HepG2 (cell line): Measurements from ENCODE around the gene CPXM1. TPM values are rescaled to one million over a fixed set of nuclear protein-coding genes. Genes with fewer than 3 reads are reported as not detected.

Source experiments
- ADNP ChIP-seq: sonication (generic); formaldehyde crosslinking; IDR thresholded peaks from 2 replicates; pipeline ENCODE4 v1.4.0; 2020; ENCODE audit warnings: missing genetic modification reagents
- CHD2 ChIP-seq: IDR thresholded peaks from 2 replicates; pipeline ENCODE4 v1.6.1; 2011; ENCODE audit warnings: low read depth, low read length, improper control_type of control experiment
- FOSL1 ChIP-seq: sonication (generic); formaldehyde crosslinking; IDR thresholded peaks from 2 replicates; pipeline ENCODE4 v1.9.0; 2021; ENCODE audit warnings: missing genetic modification reagents, borderline replicate concordance
- LCORL ChIP-seq, 2 experiments: fragments of 450-650 bp in 1 of 2; sonication (generic) in 1 of 2; formaldehyde crosslinking in 1 of 2; IDR thresholded peaks; 2 replicates each; pipeline versions ENCODE4 v1.5.0 to v1.6.1; 2017 to 2020; ENCODE audit warnings: antibody characterized with exemption in 1 of 2, missing genetic modification reagents in 1 of 2
- NRL ChIP-seq: sonication (generic); formaldehyde crosslinking; IDR thresholded peaks from 2 replicates; pipeline ENCODE4 v1.5.0; 2020; ENCODE audit warnings: missing genetic modification reagents, mild to moderate bottlenecking, moderate library complexity, borderline replicate concordance
- SMARCE1 ChIP-seq: fragments of 450-650 bp; IDR thresholded peaks from 2 replicates; pipeline ENCODE4 v1.6.1; 2017; ENCODE audit warnings: borderline replicate concordance
- TCF12 ChIP-seq, 2 experiments: fragments of 450-650 bp in 1 of 2; sonication (generic) in 1 of 2; formaldehyde crosslinking in 1 of 2; IDR thresholded peaks; 2 replicates each; pipeline versions ENCODE4 v1.6.1 to v1.8.0; 2017 to 2022; ENCODE audit warnings: antibody characterized with exemption in 1 of 2, mild to moderate bottlenecking in 1 of 2, missing genetic modification reagents in 1 of 2, moderate library complexity in 1 of 2
- ZFP37 ChIP-seq: sonication (generic); formaldehyde crosslinking; IDR thresholded peaks from 2 replicates; pipeline ENCODE4 v1.4.0; 2020; ENCODE audit warnings: missing genetic modification reagents, borderline replicate concordance
- ZNF12 ChIP-seq: sonication (generic); formaldehyde crosslinking; IDR thresholded peaks from 2 replicates; pipeline ENCODE4 v1.5.0; 2020; ENCODE audit warnings: missing genetic modification reagents
- ZNF136 ChIP-seq: sonication (generic); formaldehyde crosslinking; IDR thresholded peaks from 2 replicates; pipeline ENCODE4 v1.8.1; 2022; ENCODE audit warnings: low read depth, mild to moderate bottlenecking, moderate library complexity, missing genetic modification reagents
- ZNF160 ChIP-seq: sonication (generic); formaldehyde crosslinking; IDR thresholded peaks from 2 replicates; pipeline ENCODE4 v1.8.0; 2022; ENCODE audit warnings: mild to moderate bottlenecking, inconsistent platforms, missing genetic modification reagents
- ZNF207 ChIP-seq: fragments of 450-650 bp; IDR thresholded peaks from 2 replicates; pipeline ENCODE4 v1.6.1; 2016; ENCODE audit warnings: antibody characterized with exemption, borderline replicate concordance
- ZNF382 ChIP-seq: sonication (generic); formaldehyde crosslinking; IDR thresholded peaks from 2 replicates; pipeline ENCODE4 v1.5.0; 2020; ENCODE audit warnings: missing genetic modification reagents, mild to moderate bottlenecking, borderline replicate concordance
- ZNF431 ChIP-seq: sonication (generic); formaldehyde crosslinking; IDR thresholded peaks from 2 replicates; pipeline ENCODE4 v1.9.0; 2022; ENCODE audit warnings: missing genetic modification reagents, low read depth, mild to moderate bottlenecking, borderline replicate concordance
- ZSCAN12 ChIP-seq: sonication (generic); formaldehyde crosslinking; IDR thresholded peaks from 2 replicates; pipeline ENCODE4 v1.9.0; 2021; ENCODE audit warnings: mild to moderate bottlenecking, missing genetic modification reagents
- ZSCAN21 ChIP-seq: sonication (generic); formaldehyde crosslinking; IDR thresholded peaks from 2 replicates; pipeline ENCODE4 v1.8.0; 2022; ENCODE audit warnings: mild to moderate bottlenecking, missing genetic modification reagents, moderate library complexity, borderline replicate concordance
- polyA plus RNA-seq, 8 experiments: library from polyadenylated mRNA; depleted of rRNA in 3 of 8; stranded (reverse) in 7 of 8; unstranded in 1 of 8; fragments of >200 nt; fragmentation: Illumina TruSeq in 4 of 8; extraction: Trizol in 4 of 8; gene quantifications; 2 replicates each; pipeline versions ENCODE4 v1.2.1 to v1.2.3, GENCODE V29; 2011 to 2016; ENCODE audit warnings: low read depth in 4 of 8, missing spikeins in 1 of 8, mixed read lengths in 1 of 8; ENCODE audit not compliant: insufficient read depth in 1 of 8
- total RNA-seq, 5 experiments: library from RNA; depleted of rRNA; stranded (reverse); fragments of >200 nt; fragmentation: Illumina TruSeq; extraction: Trizol; gene quantifications; 2 replicates each; pipeline ENCODE4 v1.2.3, GENCODE V29; 2016; ENCODE audit warnings: low read depth in 1 of 5
- TF ChIP-seq, protein P1 (sequence below): sonication (generic); formaldehyde crosslinking; IDR thresholded peaks from 2 replicates; pipeline ENCODE4 v1.9.0; 2022; ENCODE audit warnings: missing genetic modification reagents, mild to moderate bottlenecking, borderline replicate concordance
- TF ChIP-seq, protein P2 (sequence below): sonication (generic); formaldehyde crosslinking; IDR thresholded peaks from 2 replicates; pipeline ENCODE4 v1.8.0; 2022; ENCODE audit warnings: missing genetic modification reagents, mild to moderate bottlenecking, moderate library complexity, borderline replicate concordance
- TF ChIP-seq, protein P3 (sequence below): sonication (generic); formaldehyde crosslinking; IDR thresholded peaks from 2 replicates; pipeline ENCODE4 v1.5.0; 2020; ENCODE audit warnings: mild to moderate bottlenecking, missing genetic modification reagents, borderline replicate concordance
- TF ChIP-seq, protein P4 (sequence below): sonication (generic); formaldehyde crosslinking; IDR thresholded peaks from 2 replicates; pipeline ENCODE4 v1.5.1; 2020; ENCODE audit warnings: missing genetic modification reagents, mild to moderate bottlenecking, borderline replicate concordance
- TF ChIP-seq, protein P5 (sequence below): sonication (generic); formaldehyde crosslinking; IDR thresholded peaks from 2 replicates; pipeline ENCODE4 v1.8.1; 2023; ENCODE audit warnings: mild to moderate bottlenecking, missing genetic modification reagents

The CPXM1 gene
- total and polyA plus RNA-seq, 2 of the 13 experiments (the other 11 are each of a cell fraction or from before 2014, with no cell fraction given), result 0.07 TPM; not detected in 1

DNA sequence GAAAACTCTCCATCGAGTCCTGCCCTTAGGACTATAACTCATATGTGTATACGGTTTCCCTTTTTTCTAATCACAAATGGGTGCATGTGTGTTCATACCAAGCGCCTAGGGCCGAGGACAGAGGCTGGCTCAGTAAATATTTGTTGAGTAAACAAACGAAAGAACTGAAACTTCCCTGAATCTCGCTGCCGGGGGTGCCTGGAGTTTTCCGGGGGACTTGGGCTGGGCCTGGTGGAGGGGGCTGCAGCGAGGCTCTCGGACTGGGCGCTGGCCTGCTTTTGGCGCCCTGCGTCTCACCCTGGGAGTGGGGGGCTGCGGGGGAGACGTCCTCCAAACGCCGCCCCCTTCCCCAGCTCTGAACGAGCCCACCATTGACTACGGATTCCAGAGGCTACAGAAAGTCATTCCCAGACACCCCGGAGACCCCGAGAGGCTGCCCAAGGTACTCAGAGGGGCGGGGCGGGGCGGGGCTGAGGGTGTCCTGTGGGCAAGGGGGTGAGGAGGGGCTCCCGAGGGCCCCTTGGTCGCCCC, 49.0 kb downstream of the CPXM1 start (continued):
- TF ChIP-seq, protein P1, sequence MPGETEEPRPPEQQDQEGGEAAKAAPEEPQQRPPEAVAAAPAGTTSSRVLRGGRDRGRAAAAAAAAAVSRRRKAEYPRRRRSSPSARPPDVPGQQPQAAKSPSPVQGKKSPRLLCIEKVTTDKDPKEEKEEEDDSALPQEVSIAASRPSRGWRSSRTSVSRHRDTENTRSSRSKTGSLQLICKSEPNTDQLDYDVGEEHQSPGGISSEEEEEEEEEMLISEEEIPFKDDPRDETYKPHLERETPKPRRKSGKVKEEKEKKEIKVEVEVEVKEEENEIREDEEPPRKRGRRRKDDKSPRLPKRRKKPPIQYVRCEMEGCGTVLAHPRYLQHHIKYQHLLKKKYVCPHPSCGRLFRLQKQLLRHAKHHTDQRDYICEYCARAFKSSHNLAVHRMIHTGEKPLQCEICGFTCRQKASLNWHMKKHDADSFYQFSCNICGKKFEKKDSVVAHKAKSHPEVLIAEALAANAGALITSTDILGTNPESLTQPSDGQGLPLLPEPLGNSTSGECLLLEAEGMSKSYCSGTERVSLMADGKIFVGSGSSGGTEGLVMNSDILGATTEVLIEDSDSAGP (CRISPR knock-in tag), result no peak
- TF ChIP-seq LCORL (IDR thresholded peaks at IDR 0.05) (no peak), LCORL (CRISPR knock-in tag; IDR thresholded peaks at IDR 0.05) (peak; percentile 65; the same call in 1 of the 2 replicates), ZNF160 (CRISPR knock-in tag) (no peak; the same call in 1 of the 2 replicates), CHD2 (no peak), ZNF207 (no peak), NRL (CRISPR knock-in tag) (no peak), ZSCAN21 (no peak; the same call in 1 of the 2 replicates), ZNF12 (CRISPR knock-in tag) (no peak), ZNF136 (CRISPR knock-in tag) (no peak), TCF12 (IDR thresholded peaks at IDR 0.05) (no peak), TCF12 (CRISPR knock-in tag; IDR thresholded peaks at IDR 0.05) (no peak; the same call in 1 of the 2 replicates), SMARCE1 (no peak), ZSCAN12 (CRISPR knock-in tag) (no peak), FOSL1 (no peak), ZNF382 (CRISPR knock-in tag) (no peak), ADNP (no peak), ZNF431 (CRISPR knock-in tag) (no peak), ZFP37 (0 out of 2 replicates have a peak, but pooled peaks have one; percentile 24)
- TF ChIP-seq, protein P2, sequence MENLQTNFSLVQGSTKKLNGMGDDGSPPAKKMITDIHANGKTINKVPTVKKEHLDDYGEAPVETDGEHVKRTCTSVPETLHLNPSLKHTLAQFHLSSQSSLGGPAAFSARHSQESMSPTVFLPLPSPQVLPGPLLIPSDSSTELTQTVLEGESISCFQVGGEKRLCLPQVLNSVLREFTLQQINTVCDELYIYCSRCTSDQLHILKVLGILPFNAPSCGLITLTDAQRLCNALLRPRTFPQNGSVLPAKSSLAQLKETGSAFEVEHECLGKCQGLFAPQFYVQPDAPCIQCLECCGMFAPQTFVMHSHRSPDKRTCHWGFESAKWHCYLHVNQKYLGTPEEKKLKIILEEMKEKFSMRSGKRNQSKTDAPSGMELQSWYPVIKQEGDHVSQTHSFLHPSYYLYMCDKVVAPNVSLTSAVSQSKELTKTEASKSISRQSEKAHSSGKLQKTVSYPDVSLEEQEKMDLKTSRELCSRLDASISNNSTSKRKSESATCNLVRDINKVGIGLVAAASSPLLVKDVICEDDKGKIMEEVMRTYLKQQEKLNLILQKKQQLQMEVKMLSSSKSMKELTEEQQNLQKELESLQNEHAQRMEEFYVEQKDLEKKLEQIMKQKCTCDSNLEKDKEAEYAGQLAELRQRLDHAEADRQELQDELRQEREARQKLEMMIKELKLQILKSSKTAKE (CRISPR knock-in tag), result no peak; the same call in 1 of the 2 replicates
- TF ChIP-seq, protein P3, sequence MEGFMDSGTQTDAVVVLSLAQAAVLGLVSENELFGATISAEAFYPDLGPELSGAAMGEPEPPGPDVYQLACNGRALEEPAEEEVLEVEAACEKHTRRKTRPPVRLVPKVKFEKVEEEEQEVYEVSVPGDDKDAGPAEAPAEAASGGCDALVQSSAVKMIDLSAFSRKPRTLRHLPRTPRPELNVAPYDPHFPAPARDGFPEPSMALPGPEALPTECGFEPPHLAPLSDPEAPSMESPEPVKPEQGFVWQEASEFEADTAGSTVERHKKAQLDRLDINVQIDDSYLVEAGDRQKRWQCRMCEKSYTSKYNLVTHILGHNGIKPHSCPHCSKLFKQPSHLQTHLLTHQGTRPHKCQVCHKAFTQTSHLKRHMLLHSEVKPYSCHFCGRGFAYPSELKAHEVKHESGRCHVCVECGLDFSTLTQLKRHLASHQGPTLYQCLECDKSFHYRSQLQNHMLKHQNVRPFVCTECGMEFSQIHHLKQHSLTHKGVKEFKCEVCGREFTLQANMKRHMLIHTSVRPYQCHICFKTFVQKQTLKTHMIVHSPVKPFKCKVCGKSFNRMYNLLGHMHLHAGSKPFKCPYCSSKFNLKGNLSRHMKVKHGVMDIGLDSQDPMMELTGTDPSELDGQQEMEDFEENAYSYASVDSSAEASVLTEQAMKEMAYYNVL (CRISPR knock-in tag), result peak; percentile 83; the same call in 1 of the 2 replicates
- TF ChIP-seq, protein P4, sequence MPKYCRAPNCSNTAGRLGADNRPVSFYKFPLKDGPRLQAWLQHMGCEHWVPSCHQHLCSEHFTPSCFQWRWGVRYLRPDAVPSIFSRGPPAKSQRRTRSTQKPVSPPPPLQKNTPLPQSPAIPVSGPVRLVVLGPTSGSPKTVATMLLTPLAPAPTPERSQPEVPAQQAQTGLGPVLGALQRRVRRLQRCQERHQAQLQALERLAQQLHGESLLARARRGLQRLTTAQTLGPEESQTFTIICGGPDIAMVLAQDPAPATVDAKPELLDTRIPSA, result no peak
- TF ChIP-seq, protein P5, sequence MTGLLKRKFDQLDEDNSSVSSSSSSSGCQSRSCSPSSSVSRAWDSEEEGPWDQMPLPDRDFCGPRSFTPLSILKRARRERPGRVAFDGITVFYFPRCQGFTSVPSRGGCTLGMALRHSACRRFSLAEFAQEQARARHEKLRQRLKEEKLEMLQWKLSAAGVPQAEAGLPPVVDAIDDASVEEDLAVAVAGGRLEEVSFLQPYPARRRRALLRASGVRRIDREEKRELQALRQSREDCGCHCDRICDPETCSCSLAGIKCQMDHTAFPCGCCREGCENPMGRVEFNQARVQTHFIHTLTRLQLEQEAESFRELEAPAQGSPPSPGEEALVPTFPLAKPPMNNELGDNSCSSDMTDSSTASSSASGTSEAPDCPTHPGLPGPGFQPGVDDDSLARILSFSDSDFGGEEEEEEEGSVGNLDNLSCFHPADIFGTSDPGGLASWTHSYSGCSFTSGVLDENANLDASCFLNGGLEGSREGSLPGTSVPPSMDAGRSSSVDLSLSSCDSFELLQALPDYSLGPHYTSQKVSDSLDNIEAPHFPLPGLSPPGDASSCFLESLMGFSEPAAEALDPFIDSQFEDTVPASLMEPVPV, result no peak
